SK-N-MC (cell line): Measurements from ENCODE around the gene ZDHHC7.

ENCODE experiments used
- DNase-seq: peaks from one replicate; pipeline ENCODE4 v3.0.0-alpha.2; 2011; ENCODE audit warnings: low read depth, low spot score
- H3K27ac ChIP-seq: fragments of 200-600 bp; sonication (generic); 2 replicates; pipeline ENCODE4 v1.5.1; 2016; ENCODE audit warnings: mixed run types
- H3K36me3 ChIP-seq: fragments of 200-600 bp; sonication (generic); 2 replicates; pipeline ENCODE4 v1.6.1; 2017; ENCODE audit warnings: antibody characterized with exemption, low read length, mixed read lengths; ENCODE audit not compliant: insufficient read depth
- H3K4me3 ChIP-seq: fragments of 200-600 bp; sonication (generic); 2 replicates; pipeline ENCODE4 v1.5.1; 2016
- H3K9ac ChIP-seq: fragments of 200-600 bp; sonication (generic); 2 replicates; pipeline ENCODE4 v1.8.0; 2017; ENCODE audit warnings: mixed run types, mixed read lengths; ENCODE audit not compliant: insufficient read length
- H3K9me3 ChIP-seq: fragments of 200-600 bp; sonication (generic); 2 replicates; pipeline ENCODE4 v1.6.1; 2017; ENCODE audit warnings: low read depth, mild to moderate bottlenecking, antibody characterized with exemption, low read length, moderate library complexity, mixed read lengths
- EZH2 ChIP-seq: fragments of 200-600 bp; sonication (generic); IDR thresholded peaks from one replicate; pipeline ENCODE4 v1.6.1; 2017; ENCODE audit warnings: antibody characterized with exemption
- FOXP2 ChIP-seq: optimal IDR thresholded peaks from 2 replicates; pipeline ENCODE3; 2011; ENCODE audit warnings: mild to moderate bottlenecking, moderate library complexity; ENCODE audit not compliant: insufficient read depth; ENCODE audit errors: extremely low read length, control extremely low read depth
- POLR2AphosphoS5 ChIP-seq: IDR thresholded peaks from 2 replicates; pipeline ENCODE4 v1.6.1; 2012; ENCODE audit warnings: mild to moderate bottlenecking, low read depth, low read length, borderline replicate concordance

Gene ZDHHC7

DNA sequence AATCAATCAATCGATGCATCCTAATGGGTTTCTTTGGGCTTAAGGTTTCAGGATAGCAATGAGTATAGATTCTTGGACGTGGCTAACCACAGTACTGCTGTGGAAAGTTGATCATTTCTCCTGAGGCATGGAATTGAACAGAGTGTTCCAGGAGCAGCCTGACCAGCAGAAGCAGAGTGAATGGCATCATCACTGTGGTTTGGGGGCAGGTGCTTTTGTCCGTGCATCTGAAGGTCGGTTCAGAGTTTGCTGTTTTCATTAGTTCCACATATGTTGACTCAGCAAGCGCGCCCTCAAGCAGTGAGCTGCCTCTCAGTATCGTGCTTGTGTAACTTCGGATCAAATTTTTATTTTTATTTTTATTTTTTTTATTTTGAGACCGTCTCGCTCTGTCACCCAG is 41.2 kb upstream of the ZDHHC7 start:
- DNase-seq = no peak
- TF ChIP-seq EZH2 (no peak), FOXP2 (no peak), POLR2AphosphoS5 (no peak)
- H3K36me3 ChIP-seq = no peaks in the 10 kb centered on the region
- no peak overlapping the region for H3K9ac ChIP-seq
- no peaks in the 10 kb centered on the region for H3K9me3 ChIP-seq
- no peak overlapping the region for H3K27ac ChIP-seq
- no peak overlapping the region for H3K4me3 ChIP-seq

DNA sequence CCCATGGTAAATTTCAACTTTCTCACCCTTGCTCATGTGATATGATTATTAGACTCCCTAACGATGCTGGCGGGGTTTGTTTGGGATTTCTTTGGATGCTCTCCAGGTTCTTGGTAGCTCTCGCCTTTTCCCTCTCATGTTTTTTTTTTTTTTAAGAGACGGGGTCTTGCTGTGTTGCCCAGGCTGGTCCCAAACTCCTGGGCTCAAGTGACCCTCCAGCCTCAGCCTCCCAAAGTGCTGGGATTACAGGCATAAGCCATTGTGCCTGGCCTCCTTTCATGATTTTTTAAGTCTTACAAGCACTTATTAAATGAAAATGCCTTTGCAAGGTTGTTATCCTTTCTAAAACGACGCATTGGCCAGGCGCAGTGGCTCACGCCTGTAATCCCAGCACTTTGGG is 40.3 kb upstream of the ZDHHC7 start:
- no peak overlapping the region for H3K4me3 ChIP-seq
- no peak for DNase-seq
- H3K36me3 ChIP-seq = no peaks in the 10 kb centered on the region
- H3K27ac ChIP-seq = no peak overlapping the region
- H3K9me3 ChIP-seq = no peaks in the 10 kb centered on the region
- no peak overlapping the region for H3K9ac ChIP-seq
- no peak for TF ChIP-seq POLR2AphosphoS5
- no peak for TF ChIP-seq FOXP2
- TF ChIP-seq EZH2 = no peak

DNA sequence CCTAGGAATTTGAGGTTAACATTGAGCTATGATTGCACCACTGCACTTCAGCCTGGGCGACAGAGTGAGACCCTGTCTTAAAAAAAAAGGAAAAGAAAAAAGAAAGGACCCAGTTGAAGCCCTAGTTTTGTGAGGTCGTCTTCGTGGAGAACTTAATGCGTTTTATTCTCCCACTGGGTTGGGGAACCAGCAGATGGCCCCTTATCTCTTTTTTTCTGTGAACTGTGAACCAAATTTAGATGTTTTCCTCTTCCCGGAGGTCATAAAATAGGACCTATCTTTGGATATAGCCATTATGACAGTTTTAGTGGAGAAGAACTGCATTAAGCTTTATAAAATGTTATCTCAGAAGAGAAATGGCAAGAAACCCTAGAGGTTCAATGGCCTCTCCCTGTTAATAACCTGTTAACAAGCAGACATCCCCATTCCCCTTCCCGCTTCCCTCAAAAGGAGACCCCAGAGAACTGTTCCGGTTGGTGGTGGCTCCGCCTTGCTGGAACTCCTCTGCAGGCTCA is 39.8 kb upstream of the ZDHHC7 start:
- TF ChIP-seq FOXP2 (no peak), POLR2AphosphoS5 (no peak), EZH2 (no peak)
- no peak overlapping the region for H3K27ac ChIP-seq
- H3K9me3 ChIP-seq = no peaks in the 10 kb centered on the region
- no peak overlapping the region for H3K4me3 ChIP-seq
- no peak for DNase-seq
- H3K36me3 ChIP-seq = no peaks in the 10 kb centered on the region
- no peak overlapping the region for H3K9ac ChIP-seq

DNA sequence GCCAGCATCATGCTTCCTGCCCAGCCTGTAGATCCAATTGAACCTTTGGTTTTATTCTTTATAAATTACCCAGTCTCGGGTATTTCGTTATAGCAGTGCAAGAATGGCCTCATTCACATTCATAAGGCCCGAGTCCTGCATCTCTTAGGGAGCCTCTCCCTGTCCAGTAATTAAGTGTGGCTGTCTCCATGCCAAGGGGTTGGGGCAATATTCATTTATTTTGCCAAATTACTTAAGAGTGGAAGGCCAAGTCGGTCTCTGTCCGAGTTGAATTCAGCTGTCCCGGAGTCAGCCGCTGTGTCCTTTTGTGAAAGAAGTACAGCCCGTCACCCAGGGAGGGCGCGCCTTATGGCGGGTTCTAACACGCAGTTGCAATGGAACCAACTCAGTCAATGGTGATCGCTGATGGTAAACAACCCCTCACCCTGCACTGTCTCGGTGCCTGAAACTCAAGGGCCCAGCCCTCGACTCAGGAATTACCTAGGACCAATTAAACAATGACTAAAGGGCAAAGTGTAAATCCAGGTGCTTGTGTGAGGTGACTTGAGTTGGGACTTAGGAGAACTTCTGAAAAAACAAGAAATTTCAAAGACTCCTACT is 38.5 kb upstream of the ZDHHC7 start:
- Histone ChIP-seq H3K9me3 (no peaks in the 10 kb centered on the region), H3K9ac (no peak overlapping the region), H3K4me3 (no peak overlapping the region), H3K36me3 (no peaks in the 10 kb centered on the region), H3K27ac (no peak overlapping the region)
- TF ChIP-seq EZH2 (no peak), FOXP2 (no peak), POLR2AphosphoS5 (no peak)
- no peak for DNase-seq

DNA sequence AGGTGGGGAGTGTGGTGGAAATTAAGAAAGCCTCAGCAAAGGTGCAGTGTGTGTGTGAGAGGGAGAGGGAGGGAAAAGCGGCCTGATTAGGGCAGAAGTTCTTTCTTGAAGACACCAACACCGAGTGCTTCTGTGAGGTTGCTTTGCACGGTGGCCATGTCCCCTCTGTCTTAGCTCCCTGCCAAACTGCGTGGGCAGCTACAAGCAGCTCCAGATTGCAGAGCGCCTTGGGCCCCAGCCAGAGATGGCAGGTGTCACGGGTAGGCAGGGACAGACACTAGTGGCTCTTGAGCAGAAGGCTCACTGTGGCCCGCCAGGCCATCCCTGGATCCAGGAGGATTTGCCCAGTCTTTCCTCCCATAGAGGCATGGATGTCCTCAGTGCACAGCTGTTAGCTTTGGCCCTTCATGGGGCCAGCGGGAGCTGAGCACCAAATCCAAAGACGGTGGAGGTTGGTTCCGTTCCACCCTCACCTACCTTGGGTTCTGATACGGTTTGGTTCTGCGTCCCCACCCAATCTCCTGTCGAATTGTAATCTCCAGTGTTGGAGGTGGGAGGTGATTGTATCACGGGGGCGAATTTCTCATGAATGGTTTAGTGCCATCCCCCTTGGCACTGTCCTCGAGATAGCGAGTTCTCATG is 37.7 kb upstream of the ZDHHC7 start:
- H3K27ac ChIP-seq = no peak overlapping the region
- no peaks in the 10 kb centered on the region for H3K36me3 ChIP-seq
- H3K9me3 ChIP-seq = no peaks in the 10 kb centered on the region
- no peak for TF ChIP-seq POLR2AphosphoS5
- H3K4me3 ChIP-seq = no peak overlapping the region
- DNase-seq = no peak
- H3K9ac ChIP-seq = no peak overlapping the region

DNA sequence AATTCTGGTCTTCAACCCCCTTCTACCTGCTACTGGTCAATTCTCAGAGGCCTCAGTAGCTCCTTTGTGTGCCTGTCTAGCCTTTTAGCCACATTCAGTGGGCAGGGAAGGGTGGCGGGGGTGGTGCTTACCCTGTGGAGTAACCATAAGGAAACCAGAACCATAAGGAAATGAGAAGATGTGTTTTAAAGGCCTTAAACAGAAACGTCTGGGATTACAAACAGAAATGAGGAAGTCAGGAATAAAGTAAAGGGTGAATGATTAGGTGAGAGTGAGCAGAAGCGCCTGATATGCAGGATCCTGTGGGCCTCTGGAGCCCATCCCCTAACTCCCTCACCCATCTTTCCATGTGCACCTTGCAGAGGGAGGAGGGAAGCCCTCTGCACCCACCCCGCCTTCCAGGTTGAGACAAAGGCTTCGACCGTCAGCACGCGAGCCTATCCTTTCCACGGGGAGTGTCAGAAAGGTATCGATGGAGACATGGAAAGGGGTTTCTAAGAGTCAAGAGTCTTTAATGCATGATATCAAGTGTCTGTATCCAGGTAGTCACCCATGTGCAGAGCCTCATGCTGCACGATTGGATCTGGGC is 36.6 kb upstream of the ZDHHC7 start:
- Histone ChIP-seq H3K9me3 (no peaks in the 10 kb centered on the region), H3K4me3 (no peak overlapping the region), H3K9ac (no peak overlapping the region), H3K27ac (no peak overlapping the region), H3K36me3 (no peaks in the 10 kb centered on the region)
- no peak for TF ChIP-seq POLR2AphosphoS5
- DNase-seq = no peak

DNA sequence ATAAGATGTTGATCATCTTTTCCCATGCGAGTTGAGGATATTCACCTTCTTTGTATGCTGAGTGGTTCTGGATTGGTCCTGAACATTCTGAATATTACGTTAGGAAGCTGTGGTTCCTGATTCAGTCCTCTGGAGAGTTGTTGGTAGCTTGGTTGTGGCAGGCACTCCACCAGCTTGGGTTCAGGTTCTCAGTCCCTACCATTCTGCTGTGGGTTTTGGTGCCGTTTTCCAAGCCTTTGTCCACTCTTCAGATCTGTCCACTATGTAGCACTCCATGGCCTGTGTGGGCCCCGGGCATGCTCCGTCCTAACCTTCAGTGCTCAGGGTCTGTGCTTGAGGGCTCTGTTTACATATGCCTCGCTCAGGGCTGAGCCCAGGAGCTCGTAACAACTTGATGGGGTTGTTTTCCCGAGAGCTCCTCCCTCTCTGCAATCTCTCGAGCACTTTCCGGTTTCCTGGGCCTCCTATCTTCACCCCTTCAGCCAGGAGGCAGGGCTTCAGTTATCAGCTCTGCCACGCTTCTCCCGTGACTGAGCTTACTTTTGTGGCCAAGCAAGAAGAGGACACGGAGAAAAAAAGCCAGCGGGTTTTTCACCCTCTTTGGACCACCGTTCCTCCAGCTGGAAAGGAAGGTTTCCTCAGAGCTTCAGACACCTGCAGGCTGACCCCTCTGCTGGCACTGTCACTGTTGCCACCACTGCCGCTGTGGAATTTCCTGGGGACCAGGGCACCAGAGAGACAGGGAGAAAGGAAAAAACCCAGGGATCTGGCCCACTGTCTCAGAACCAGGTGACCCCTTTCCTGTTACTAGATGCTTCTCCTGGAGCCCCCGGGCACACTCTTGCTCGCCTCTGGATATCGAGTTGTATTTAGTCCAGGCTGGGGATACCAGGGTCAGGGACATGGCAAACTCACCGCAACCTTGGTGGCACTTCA is 35.9 kb upstream of the ZDHHC7 start:
- Histone ChIP-seq H3K4me3 (no peak overlapping the region), H3K36me3 (no peaks in the 10 kb centered on the region), H3K9me3 (no peaks in the 10 kb centered on the region), H3K27ac (no peak overlapping the region), H3K9ac (no peak overlapping the region)
- no peak for TF ChIP-seq EZH2
- TF ChIP-seq FOXP2 = no peak
- no peak for TF ChIP-seq POLR2AphosphoS5
- DNase-seq = no peak

DNA sequence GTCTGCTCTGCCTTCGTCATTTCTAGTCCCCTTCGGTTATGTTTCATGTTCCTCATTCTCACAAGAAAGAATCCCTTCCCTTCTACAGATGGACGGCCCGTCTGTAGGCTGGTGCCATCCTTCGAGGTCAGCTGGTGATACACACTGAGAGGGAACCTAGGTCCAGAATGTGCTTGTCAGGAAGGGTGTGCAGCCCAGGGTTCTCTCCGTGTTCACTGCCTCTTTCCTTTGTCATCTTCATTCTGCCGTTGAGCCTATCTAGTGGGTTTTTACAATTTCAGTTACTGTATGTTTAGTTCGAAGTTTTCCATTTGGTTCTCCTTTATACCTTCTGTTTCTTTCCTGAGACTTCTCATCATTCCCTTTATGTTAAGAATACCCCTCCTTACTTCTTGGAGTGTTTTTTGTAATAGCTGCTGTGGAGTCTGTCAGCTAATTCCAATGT is 35.2 kb upstream of the ZDHHC7 start:
- TF ChIP-seq POLR2AphosphoS5 (no peak), FOXP2 (no peak), EZH2 (no peak)
- no peak overlapping the region for H3K27ac ChIP-seq
- DNase-seq = no peak

More for the DNA sequence above, 35.2 kb upstream of the ZDHHC7 start:
- H3K9ac ChIP-seq = no peak overlapping the region
- H3K36me3 ChIP-seq = no peaks in the 10 kb centered on the region
- no peaks in the 10 kb centered on the region for H3K9me3 ChIP-seq
- H3K4me3 ChIP-seq = no peak overlapping the region
